HG02973 (cell line): ENCODE measurements around the gene CCM2.

Experiments used
- ATAC-seq: cut with Tn5 transposase; IDR thresholded peaks from one replicate; pipeline ENCODE4 v1.9.1; 2021; ENCODE audit warnings: moderate library complexity; ENCODE audit not compliant: unreplicated experiment

The CCM2 gene

GRCh38 chr7:45077579-45077978 lies 77.6 kb downstream of the CCM2 start:
- no peak for ATAC-seq

DNA sequence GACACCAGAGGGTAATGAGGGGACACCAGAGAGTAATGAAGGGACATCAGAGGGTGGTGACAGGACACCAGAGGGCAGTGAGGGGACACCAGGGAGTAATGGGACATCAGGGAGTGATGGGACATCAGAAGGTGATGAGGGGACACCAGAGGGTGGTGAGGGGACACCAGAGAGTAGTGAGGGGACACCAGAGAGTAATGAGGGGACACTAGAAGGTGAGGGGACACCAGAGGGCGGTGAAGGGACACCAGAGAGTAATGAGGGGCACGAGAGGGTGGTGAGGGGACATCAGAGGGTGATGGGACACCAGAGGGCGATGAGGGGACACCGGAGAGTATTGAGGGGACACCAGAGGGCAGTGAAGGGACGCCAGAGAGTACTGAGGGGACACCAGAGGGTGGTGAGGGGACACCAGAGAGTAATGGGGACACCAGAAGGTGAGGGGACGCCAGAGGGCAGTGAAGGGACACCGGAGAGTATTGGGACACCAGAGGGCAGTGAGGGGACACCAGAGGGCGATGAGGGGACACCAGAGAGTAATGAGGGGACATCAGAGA lies 78.2 kb downstream of the CCM2 start:
- no peak for ATAC-seq

DNA sequence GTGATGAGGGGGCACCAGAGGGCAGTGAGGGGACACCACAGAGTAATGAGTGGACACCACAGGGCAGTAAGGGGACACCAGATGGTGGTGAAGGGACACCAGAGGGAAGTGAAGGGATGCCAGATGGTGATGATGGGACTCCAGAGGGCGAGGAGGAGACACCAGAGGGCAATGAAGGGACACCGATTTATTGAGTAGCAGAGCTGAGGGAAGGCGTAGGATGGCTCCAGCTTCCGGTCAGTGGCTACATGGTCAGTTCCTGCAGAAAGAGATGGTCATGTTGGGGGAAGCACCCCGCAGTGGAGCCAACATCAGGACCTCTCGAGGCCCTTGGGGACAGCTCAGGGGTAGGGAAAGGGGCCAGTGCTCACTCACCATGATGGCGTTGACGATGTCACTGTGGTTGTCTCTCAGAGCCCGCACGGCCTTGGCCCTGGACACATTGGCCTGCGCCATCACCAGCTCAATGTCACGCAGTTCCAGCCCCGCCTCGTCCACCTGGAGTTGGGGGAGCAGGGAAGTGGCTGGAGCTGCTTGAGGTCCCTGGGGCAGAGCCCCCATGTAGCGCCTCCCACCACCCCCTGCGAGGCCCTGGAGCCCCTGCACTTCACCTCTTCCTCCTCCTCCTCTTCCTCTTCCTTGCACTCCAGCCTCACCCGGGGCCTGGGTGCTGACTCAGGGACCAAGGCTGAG lies 80.4 kb downstream of the CCM2 start:
- no peak for ATAC-seq

- no peak for ATAC-seq
Measured at GRCh38 chr7:45080958-45081669, 81.1 kb downstream of the CCM2 start.

DNA sequence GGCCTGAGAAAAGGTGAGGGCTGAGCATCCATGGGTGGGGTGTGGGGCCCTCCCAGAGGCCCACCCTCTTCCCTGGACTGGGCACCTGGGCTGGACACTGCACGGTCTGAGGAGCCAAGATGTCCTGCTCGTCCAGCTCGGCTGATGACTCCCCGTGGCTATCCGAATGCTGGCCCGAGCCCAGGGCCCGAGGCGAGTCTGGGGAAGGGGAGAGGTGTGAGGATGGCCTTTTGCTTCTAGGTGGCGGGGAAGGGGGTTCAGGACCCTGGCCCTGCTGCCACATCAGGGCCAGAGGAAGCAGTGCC lies 81.6 kb downstream of the CCM2 start:
- ATAC-seq: no peak

- ATAC-seq: no peak
Measured at GRCh38 chr7:45082031-45082830, 82.2 kb downstream of the CCM2 start.

- no peak for ATAC-seq
Measured at GRCh38 chr7:45082831-45083331, 82.9 kb downstream of the CCM2 start.

GRCh38 chr7:45084336-45084735 lies 84.3 kb downstream of the CCM2 start:
- ATAC-seq: no peak

DNA sequence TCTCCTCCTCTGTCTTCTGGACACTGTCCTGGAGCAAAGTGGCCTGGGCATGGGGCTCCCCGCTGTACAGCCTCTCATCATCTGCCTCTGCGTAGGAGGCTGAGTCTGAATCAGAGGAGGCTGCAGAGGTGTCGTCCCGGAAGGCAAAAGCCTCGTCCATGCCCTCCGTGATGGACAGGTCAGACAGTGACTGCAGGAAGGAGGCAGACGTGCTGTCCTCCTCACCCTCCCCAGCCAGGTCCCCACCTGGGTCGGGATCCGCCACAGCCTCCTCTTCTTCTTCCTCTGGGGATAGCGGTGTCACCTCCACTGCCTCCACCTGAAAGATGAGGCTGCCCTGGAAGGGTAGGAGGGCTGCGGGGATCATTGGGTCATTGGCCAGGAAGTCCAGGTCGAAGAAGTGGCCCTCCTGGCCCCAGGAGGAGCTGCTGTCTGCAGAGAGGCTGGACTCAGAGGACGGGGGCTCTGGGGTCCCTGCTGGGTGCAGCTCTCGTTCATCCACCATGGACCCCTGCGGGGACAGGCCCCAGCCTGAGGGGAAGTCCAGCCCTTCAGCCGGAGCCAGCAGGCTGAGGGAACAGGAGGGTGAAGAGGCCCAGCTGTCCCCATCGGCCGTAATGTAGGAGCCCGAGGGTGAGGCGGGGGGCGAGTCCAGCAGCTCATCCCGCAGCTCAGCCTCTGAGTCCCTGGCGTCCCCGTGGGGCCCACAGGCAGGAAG lies 85.1 kb downstream of the CCM2 start:
- no peak for ATAC-seq

- no peak for ATAC-seq
Measured at GRCh38 chr7:45085619-45086200, 85.7 kb downstream of the CCM2 start.

DNA sequence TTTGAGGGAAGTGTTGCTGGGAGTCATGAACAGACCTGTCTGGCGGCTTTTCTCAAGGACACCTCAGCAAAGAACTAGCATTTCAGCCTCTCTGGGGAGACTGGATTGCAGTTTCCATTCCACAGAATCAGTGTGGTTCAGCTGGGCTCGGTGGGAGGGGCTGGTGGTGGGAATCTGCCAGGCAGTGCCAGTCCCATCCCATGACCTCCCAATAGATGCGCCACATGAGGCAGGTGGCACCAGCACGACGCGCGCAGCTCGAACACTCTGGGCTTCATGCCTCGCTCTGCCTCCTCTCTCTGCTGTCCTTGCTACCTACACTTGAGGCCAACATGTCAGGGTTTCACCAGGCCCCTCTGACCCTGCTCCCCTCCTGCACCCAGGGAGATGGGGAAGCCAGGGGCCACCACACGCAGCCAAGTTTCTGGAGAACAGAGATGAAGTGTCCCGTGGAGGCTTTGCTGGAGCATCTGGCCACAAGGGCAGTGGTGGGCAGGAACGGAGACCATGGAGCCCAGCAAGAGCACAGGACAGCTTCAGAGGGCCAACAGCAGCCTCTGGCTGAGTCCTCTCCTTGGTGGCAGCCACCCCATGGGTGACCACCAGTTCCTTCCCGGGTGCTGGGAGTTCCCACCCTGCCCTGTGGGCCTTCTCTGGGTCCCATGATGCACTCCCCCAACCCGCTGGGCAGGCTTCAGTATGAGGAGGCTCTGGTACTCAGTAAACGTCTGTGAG lies 86.5 kb downstream of the CCM2 start:
- ATAC-seq: no peak

- no peak for ATAC-seq
Measured at GRCh38 chr7:45087301-45088145, 87.5 kb downstream of the CCM2 start.

DNA sequence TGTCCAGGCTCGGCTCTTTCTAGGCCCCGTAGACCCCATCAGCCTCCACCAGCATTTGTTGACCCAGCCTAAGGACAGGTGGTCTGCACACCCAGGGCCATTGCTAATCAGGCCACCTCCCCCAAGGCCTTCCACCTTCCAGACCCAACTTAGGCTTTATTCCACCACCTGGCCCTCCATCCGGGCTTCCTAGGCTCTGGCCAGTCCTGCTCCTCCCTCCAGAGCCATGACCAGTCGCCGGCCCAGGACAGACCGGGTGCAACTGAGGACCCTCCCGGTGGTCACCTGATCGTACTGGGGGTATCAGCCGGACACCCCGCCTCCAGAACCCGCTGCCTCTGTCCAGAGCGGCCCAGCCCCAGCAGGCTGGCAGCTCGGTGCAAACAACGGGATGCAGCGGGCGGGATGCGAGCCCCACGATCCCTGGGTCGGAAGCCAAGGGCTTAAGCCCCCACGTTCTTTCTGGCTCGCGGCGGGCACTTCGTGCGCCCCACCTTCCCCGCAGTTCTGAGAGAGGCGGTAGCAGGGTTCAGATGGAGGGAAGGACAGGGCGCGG lies 88.2 kb downstream of the CCM2 start:
- ATAC-seq: no peak

DNA sequence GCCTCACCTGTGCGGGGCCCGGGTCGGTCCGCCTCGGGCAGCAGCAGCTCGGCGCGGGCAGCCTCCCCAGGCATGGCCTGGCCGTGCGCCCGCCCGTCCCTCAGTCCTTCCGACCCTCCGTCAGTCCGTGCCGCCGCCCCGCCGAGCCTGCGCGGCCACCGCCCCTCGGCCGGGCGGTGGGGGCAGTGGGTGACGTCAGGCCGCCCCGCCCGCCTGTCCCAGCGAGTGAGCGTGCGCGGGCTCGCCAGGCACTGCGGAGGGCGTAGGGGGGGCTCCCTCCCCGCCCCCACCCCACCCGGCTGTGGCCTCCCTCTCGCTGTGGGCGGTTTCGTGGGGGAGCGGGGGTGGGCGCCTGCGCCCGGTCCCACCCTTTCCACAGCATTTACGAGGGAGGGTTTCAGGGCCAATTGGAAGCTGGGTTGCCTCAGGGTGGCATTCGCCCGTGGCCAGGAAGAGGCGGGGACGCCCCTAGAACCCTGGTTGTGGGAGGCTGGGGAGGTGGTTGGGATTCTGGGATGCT lies 88.9 kb downstream of the CCM2 start, which contains the start of gene NACAD:
TSS of gene NACAD (minus strand) at position 149 of the 520 bp plus-strand sequence. CDS start at position 74, 75 bp downstream.
- ATAC-seq: no peak

DNA sequence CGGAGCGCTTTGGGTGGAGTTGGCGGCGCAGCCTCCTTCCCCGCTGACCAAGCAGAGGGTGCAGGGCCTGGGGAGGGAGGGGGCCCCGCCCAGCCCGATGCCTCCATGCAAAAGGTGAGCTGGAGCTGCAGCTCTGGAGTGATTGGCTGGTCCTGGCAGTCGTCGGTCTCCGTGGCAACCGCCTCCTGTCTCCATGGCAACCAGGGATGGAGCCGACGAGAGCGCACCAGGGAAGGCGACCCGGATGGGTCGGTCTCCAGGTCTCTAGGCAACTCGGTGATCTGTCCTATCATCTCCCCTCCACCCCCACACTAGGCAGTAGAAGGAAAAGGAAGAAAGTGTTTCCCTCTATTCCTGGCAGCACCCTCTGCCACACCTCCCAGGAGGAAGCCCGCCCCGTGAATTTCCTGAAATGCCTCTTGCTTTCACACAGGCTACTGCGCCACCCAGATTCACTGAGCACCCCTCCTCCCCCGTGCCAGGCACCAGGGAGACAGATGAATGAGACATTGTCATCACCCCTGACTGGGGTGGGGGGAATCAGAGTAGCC lies 89.4 kb downstream of the CCM2 start:
- ATAC-seq: no peak

GRCh38 chr7:45092100-45092930 lies 92.3 kb downstream of the CCM2 start:
- no peak for ATAC-seq

- no peak for ATAC-seq
Measured at GRCh38 chr7:45092931-45093235, 92.9 kb downstream of the CCM2 start.
